ENCODE data around the gene GPC2. TPM values are rescaled to one million over a fixed set of nuclear protein-coding genes. Genes with fewer than 3 reads are reported as not detected.
"Not testable (repeated sequence)": the region's sequence is repeated elsewhere in the genome, so short reads cannot be mapped to it uniquely, and the experiment has no call there.

The GPC2 gene
- total RNA-seq, 2 experiments from 2014 or later, result 2.9 to 6.2 TPM

DNA sequence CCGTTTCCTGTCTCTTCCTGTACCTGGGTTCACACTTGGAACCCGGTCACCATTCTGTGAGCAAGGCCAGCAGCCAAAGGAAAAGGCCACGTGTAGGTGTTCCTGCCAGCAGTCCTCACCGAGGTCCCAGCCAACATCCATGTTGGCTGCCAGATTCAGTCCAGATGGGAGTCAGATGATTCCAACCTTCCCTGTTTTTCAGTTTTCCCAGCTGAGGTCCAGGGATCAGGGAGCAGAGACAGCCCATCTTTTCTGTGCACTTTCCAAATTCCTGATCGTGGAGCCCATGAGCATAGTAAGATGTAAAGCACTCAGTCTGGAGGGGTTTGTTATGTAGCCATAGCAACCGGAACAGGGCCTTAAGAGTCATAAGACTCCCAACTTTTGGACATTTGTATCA lies 38.7 kb upstream of the GPC2 start:
- Mint-ChIP-seq H3K4me3 (no peak overlapping the region), H3K9me3 (ENCODE audit: low read depth) (no peaks in the 10 kb centered on the region), H3K27ac (peak overlapping the region; percentile 28), H3K4me1 (peaks cover 51% of the 10 kb centered on the region), H3K36me3 (peaks cover 19% of the 10 kb centered on the region), H3K27me3 (no peaks in the 10 kb centered on the region)
- no peak for DNase-seq
- ATAC-seq, result no peak
- CTCF ChIA-PET, result interaction anchor here (0.6 to 5.0 kb wide), 6 partner anchors 7 to 84 kb away, joined by 3 to 51 read pairs (median 12); partner anchors contain the start of gene TRAPPC14

DNA sequence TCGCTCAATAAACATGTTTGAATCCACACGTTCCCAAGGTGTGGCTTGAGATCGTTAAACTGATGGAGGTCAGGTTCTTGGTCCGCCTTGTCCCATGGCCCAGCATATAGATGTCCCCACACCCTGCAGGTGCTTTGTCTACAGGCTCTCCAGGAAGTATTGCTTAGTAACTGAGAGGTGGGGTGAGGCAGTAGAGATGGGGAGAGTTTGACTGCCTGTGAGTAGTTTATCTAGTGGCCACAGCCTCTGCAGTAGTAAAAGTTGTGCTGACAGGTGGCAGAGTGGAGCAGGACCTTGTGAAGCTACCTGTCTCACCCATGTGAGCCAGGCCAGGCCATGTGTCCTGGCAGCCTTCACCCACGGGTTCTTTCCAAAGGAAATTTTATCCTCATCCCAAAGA lies 37.2 kb upstream of the GPC2 start:
- H3K4me3 Mint-ChIP-seq; CTCF ChIA-PET; H3K27me3 Mint-ChIP-seq; H3K27ac Mint-ChIP-seq; ATAC-seq; H3K9me3 Mint-ChIP-seq (ENCODE audit: low read depth); DNase-seq: not testable (repeated sequence)
- Mint-ChIP-seq H3K4me1 (peaks cover 66% of the 10 kb centered on the region), H3K36me3 (peaks cover 14% of the 10 kb centered on the region)

DNA sequence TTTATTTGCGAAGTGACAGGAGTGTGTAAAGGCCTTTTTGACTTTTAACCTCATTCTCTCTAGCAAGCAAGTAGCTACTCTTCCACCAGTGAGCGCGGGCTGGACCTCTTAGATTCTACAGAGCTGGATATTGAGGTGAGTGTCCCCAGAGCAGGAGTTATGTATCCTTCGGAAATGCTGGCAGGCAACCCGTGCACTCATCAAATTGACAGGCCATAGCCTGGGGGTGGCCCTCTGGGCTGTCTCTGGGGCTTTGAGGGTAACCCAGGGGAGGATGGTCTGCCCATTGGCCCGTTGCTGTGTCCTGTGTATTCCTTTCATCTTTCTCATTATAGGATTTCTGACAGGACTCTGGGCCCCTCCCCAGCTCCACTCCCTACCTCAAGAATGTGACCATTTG lies 36.5 kb upstream of the GPC2 start:
- ATAC-seq (no peak), DNase-seq (no peak)
- Mint-ChIP-seq H3K36me3 (peaks cover 13% of the 10 kb centered on the region), H3K27ac (no peak overlapping the region), H3K27me3 (no peaks in the 10 kb centered on the region), H3K4me3 (no peak overlapping the region), H3K9me3 (ENCODE audit: low read depth) (no peaks in the 10 kb centered on the region), H3K4me1 (peaks cover 67% of the 10 kb centered on the region)
- CTCF ChIA-PET, result interaction anchor here (1.5 to 10.0 kb wide), 2 partner anchors 10 to 26 kb away, joined by 3 to 80 read pairs; no protein-coding TSS in a partner anchor

DNA sequence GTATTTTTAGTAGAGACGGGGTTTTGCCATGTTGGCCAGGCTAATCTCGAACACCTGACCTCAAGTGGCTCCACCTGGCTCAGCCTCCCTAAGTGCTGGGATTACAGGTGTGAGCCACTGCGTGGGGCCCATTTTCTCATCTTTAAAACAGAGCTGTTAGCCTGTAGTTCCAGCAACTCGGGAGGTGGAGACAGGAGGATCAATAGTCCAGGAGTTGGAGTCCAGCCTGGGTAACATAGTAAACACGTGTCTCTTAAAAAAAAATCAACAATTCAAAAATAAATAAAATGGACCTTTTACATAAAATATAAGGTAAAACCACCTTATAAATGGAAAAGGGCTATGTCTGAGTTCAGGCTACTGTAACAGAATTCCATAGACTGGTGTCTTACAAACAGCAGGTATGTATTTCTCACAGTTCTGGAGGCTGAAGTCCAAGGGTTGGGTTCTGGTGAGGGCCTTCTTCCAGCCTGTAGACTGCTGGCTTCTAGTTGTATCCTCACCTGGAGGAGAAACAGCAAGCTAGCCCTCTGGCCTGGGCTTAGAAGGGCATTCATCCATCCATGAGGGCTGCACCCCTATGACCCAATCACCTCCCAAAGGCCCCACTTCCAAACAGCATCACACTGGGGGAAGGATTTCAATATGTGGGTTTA lies 35.6 kb upstream of the GPC2 start:
- H3K4me3 Mint-ChIP-seq, result no peak overlapping the region
- DNase-seq (no peak), ATAC-seq (no peak)
- no peaks in the 10 kb centered on the region for H3K27me3 Mint-ChIP-seq
- H3K4me1 Mint-ChIP-seq, result peaks cover 71% of the 10 kb centered on the region
- CTCF ChIA-PET, result interaction anchor here (1.5 to 10.0 kb wide), 3 partner anchors 9 to 79 kb away, joined by 3 to 80 read pairs (median 43); no protein-coding TSS in a partner anchor
- no peaks in the 10 kb centered on the region for H3K9me3 Mint-ChIP-seq (ENCODE audit: low read depth)
- peaks cover 12% of the 10 kb centered on the region for H3K36me3 Mint-ChIP-seq
- H3K27ac Mint-ChIP-seq, result no peak overlapping the region

DNA sequence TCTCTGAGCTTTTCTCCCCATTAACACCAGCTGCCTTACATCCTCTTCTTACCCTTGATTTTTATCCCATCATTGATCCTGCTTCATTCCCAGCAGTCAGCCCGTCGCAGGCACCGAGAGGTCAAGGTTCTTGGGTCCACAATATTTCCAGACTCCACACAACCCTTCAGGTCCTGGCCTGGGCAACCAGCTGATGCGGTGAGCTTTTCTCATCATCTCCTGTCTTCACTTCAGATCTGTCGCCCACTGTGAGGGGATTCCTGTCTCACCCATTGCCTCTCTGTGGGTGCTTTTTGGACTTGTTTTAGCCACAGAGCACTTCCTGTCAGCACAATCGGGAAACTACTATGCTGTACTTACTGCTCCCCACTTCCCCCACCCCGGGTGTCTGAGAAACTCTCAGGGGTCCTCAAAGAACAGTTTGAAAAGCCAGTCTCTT lies 34.2 kb upstream of the GPC2 start:
- DNase-seq (peak; percentile 83), ATAC-seq (peak; percentile 45)
- Mint-ChIP-seq H3K4me1 (peaks cover 60% of the 10 kb centered on the region), H3K27me3 (no peaks in the 10 kb centered on the region), H3K9me3 (ENCODE audit: low read depth) (no peaks in the 10 kb centered on the region), H3K27ac (peak overlapping the region; percentile 64), H3K36me3 (peaks cover 13% of the 10 kb centered on the region), H3K4me3 (peak overlapping the region; percentile 32)
- CTCF ChIA-PET, result interaction anchor here (1.3 to 10.0 kb wide), 4 partner anchors 24 to 196 kb away, joined by 5 to 80 read pairs (median 24); no protein-coding TSS in a partner anchor

DNA sequence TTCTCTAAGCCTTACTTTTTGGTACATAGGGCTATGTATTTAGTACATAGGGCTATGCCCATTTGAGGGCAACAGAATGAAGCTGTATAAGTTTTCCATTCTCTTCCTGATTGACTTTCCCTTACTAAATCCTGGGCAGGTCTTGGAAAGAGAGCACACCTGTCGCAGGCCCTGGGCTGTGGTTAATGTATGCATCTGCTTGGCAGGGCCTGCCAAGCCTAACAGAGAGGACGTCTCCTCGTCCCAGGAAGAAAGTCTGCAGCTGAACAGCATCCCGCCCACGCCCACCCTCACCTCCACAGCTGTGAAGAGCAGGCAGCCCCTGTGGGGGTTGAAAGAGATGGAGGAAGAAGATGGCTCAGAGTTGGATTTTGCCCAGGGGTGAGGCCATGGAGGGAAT lies 33.6 kb upstream of the GPC2 start:
- ATAC-seq, result no peak
- Mint-ChIP-seq H3K4me3 (peak overlapping the region; percentile 32), H3K36me3 (peaks cover 13% of the 10 kb centered on the region), H3K27me3 (no peaks in the 10 kb centered on the region), H3K9me3 (ENCODE audit: low read depth) (no peaks in the 10 kb centered on the region), H3K27ac (no peak overlapping the region), H3K4me1 (peaks cover 58% of the 10 kb centered on the region)
- CTCF ChIA-PET, result interaction anchor here (1.0 to 10.0 kb wide), 7 partner anchors 8 to 197 kb away, joined by 3 to 80 read pairs (median 21); partner anchors contain the start of genes LAMTOR4 and PVRIG
- DNase-seq, result no peak

DNA sequence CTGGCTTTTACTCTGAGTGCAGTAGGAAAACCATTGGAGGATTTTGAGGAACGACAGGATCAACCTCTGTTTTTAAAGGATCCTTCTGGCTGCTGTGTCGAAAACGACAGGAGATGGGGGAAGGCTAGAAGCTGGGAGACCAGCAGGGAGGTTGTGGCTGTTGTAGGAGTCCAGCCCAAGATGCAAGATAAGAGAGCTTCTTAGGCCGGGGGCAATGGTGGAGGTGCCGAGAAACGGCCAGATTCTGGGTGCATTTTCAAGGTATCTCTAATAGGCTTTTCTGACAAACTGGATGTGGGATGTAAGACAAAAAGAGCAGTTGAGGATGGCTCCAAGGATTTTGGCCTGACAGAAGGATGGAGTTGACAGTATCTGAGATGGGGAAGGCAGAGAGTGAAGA lies 32.3 kb upstream of the GPC2 start:
- no peaks in the 10 kb centered on the region for H3K9me3 Mint-ChIP-seq (ENCODE audit: low read depth)
- H3K4me1 Mint-ChIP-seq, result peaks cover 49% of the 10 kb centered on the region
- H3K4me3 Mint-ChIP-seq, result no peak overlapping the region
- H3K27me3 Mint-ChIP-seq, result no peaks in the 10 kb centered on the region
- H3K27ac Mint-ChIP-seq, result peak overlapping the region; percentile 77
- H3K36me3 Mint-ChIP-seq, result peaks cover 13% of the 10 kb centered on the region
- no peak for ATAC-seq
- no peak for DNase-seq
- CTCF ChIA-PET, result interaction anchor here (0.6 to 10.0 kb wide), 9 partner anchors 9 to 83 kb away, joined by 3 to 80 read pairs (median 10); partner anchors contain the start of genes GPC2, MBLAC1, PVRIG and STAG3

DNA sequence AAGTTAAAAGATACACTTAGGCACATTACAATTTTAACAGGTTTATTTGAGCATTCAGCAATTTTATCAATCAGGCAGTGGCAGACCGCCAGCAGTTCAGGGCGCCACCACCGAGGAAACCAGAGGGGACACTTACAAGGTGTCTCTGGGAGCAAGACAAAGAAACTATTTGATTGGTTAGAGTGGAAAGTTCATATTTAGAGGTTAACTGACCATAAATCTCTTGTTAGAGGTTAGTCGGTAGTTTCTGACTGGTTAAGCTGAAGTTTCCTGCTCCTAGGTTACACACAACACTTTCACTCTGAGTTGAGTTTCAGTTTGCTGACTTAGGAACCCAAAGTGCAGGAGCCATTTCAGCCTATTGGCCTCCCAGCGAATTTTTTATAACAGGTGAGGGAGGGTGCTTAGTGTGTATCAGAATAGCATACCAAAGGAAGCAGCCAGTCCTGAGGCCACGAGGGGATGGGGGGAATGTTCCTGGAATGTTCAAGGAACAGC lies 31.8 kb upstream of the GPC2 start:
- CTCF ChIA-PET, result interaction anchor here (0.6 to 10.0 kb wide), 11 partner anchors 10 to 107 kb away, joined by 3 to 80 read pairs (median 7); partner anchors contain the start of genes GPC2, MBLAC1, PVRIG and STAG3
- peak; percentile 88 for DNase-seq
- Mint-ChIP-seq H3K4me3 (peak overlapping the region; percentile 40), H3K4me1 (peaks cover 48% of the 10 kb centered on the region), H3K36me3 (peaks cover 14% of the 10 kb centered on the region), H3K27ac (peak overlapping the region; percentile 77), H3K9me3 (ENCODE audit: low read depth) (no peaks in the 10 kb centered on the region), H3K27me3 (no peaks in the 10 kb centered on the region)
- ATAC-seq, result peak; percentile 89

DNA sequence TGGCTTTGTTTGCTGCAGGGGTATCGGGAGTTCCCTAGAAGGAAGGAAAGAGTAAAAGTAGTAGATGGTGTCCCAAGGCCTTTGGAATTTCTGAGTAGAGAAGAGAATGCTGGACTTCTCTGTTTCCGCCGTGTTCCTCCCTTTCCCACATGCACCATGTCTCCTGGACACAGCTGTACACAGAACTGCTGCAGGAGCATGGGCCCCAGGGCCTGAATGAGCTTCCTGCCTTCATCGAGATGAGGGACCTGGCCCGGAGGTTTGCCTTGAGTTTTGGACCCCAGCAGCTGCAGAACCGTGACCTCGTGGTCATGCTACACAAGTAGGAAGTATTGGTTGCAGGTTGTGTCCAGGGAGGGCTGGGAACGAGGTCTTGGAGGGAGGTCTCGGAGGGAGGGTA lies 27.3 kb upstream of the GPC2 start:
- peaks cover 23% of the 10 kb centered on the region for H3K4me1 Mint-ChIP-seq
- no peak overlapping the region for H3K27ac Mint-ChIP-seq
- CTCF ChIA-PET, result interaction anchor here (0.5 to 10.0 kb wide), 3 partner anchors 17 to 245 kb away, joined by 3 to 80 read pairs (median 3); no protein-coding TSS in a partner anchor

DNA sequence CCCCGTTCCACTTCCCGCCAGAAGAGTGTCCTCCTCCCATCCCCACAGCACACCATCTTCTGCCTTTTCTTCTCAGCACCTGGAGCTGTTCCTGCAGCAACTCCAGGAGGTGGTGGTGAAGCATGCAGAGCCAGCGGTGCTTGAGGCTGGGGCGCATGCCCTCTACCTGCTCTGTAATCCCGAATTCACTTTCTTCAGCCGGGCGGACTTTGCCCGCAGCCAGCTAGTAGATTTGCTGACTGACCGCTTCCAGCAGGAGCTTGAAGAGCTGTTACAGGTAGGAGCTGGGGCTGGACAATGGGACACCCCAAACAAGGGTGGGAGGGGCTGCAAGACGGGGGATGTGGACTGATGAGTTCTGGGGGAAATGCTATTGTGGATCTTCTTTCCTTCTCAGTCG lies 23.5 kb upstream of the GPC2 start:
- CTCF ChIA-PET, result interaction anchor here (0.6 kb wide), 1 partner anchor 12 kb away, joined by 3 read pairs; no protein-coding TSS in a partner anchor

More for the DNA sequence above, 27.3 kb upstream of the GPC2 start:
- H3K4me3 Mint-ChIP-seq, result no peak overlapping the region
- H3K9me3 Mint-ChIP-seq (ENCODE audit: low read depth), result no peaks in the 10 kb centered on the region
- no peak for ATAC-seq
- H3K27me3 Mint-ChIP-seq, result no peaks in the 10 kb centered on the region
- no peak for DNase-seq
- peaks cover 9% of the 10 kb centered on the region for H3K36me3 Mint-ChIP-seq

DNA sequence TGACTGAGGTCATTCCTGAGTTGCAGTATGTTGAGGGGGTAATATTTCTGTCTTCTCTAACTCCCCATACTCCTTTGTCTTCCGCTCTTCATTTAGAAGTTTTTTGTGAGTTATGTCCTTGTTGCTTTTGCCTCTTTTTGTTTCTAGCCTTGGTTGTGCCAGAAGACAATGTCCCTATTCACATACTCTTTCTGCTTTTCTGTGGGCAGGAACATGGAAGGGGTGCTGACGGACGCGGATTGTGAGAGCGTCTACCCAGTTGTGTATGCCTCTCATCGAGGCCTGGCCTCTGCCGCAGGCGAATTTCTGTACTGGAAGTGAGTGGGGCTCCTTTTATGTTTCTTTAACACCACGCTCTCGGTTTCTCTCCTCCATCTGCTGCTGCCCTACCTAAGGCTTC lies 21.1 kb upstream of the GPC2 start:
- Mint-ChIP-seq H3K4me3 (no peak overlapping the region), H3K4me1 (no peaks in the 10 kb centered on the region), H3K9me3 (ENCODE audit: low read depth) (no peaks in the 10 kb centered on the region), H3K36me3 (peaks cover 2% of the 10 kb centered on the region), H3K27me3 (peaks cover 2% of the 10 kb centered on the region), H3K27ac (no peak overlapping the region)
- ATAC-seq (no peak), DNase-seq (no peak)
- CTCF ChIA-PET, result interaction anchor here (1.2 to 2.9 kb wide), 2 partner anchors 10 to 66 kb away, joined by 4 to 7 read pairs; no protein-coding TSS in a partner anchor

More for the DNA sequence above, 23.5 kb upstream of the GPC2 start:
- H3K4me3 Mint-ChIP-seq, result no peak overlapping the region
- H3K4me1 Mint-ChIP-seq, result peaks cover 8% of the 10 kb centered on the region
- H3K9me3 Mint-ChIP-seq (ENCODE audit: low read depth), result no peaks in the 10 kb centered on the region
- ATAC-seq, result no peak
- peaks cover 2% of the 10 kb centered on the region for H3K27me3 Mint-ChIP-seq
- H3K27ac Mint-ChIP-seq, result no peak overlapping the region
- H3K36me3 Mint-ChIP-seq, result peaks cover 4% of the 10 kb centered on the region
- no peak for DNase-seq

DNA sequence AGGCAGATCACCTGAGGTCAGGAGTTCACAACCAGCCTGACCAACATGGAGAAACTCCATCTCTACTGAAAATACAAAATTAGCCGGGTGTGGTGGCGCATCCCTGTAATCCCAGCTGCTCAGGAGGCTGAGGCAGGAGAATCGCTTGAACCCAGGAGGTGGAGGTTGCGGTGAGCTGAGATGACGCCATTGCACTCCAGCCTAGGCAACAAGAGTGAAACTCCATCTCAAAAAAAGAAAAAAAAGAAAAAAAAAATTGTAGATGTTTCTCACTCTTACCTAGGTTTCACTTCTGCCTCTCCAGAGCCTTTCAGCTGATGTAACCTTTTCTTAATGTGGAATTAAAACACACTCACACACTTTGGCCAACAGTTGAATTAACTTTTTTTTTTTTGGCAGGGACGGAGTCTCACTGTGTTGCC lies 18.7 kb upstream of the GPC2 start:
- H3K36me3 Mint-ChIP-seq; H3K27ac Mint-ChIP-seq; DNase-seq; H3K27me3 Mint-ChIP-seq; H3K9me3 Mint-ChIP-seq (ENCODE audit: low read depth); ATAC-seq; H3K4me1 Mint-ChIP-seq; H3K4me3 Mint-ChIP-seq: not testable (repeated sequence)
- CTCF ChIA-PET, result interaction anchor here (1.2 to 3.9 kb wide), 3 partner anchors 10 to 22 kb away, joined by 3 to 21 read pairs (median 5); no protein-coding TSS in a partner anchor

DNA sequence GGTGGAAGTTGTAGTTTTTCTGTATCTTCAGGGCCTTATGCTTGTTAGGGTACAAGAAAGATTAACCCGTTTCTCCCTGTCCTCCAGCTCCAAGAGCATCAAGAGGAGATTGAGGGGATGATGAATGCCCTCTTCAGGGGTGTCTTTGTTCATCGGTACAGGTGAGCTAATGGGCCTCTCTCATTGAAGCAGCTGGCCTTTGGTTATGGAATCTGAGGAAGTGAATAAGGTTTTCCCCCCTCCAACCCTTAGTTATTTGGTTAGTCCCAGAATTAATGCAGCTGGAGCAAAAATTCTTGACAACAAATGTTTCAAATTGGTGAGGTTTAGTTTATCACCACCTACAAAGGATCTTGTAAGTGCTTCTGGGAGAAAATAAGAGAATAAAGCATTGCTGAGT lies 18.0 kb upstream of the GPC2 start:
- Mint-ChIP-seq H3K36me3 (no peaks in the 10 kb centered on the region), H3K9me3 (ENCODE audit: low read depth) (no peaks in the 10 kb centered on the region), H3K4me3 (no peak overlapping the region), H3K27me3 (peaks cover 2% of the 10 kb centered on the region), H3K27ac (no peak overlapping the region), H3K4me1 (peaks cover 11% of the 10 kb centered on the region)
- DNase-seq, result no peak
- CTCF ChIA-PET, result interaction anchor here (0.8 to 3.9 kb wide), 6 partner anchors 9 to 63 kb away, joined by 3 to 21 read pairs (median 4); no protein-coding TSS in a partner anchor
- no peak for ATAC-seq

Measured in activated CD8-positive, alpha-beta memory T cell treated with anti-CD3 and anti-CD28 coated beads, Interleukin-2, amount 10 ng/mL, durations not matched to agents 7 days and 5 days (primary cell).